PC-3 (cell line): Measurements from ENCODE around the gene HMG20A. TPM values are rescaled to one million over a fixed set of nuclear protein-coding genes. Genes with fewer than 3 reads are reported as not detected.

Experiments
- ATAC-seq: fragments of 200-7000 bp; cut with Tn5 transposase; 2 replicates; pipeline ENCODE4 v1.9.1; 2020; ENCODE audit warnings: mild to moderate bottlenecking, moderate library complexity
- BruUV-seq: library from RNA; stranded (reverse); fragments of 400-500 nt; replicated peaks from 2 replicates; lab custom pipeline; 2021; lab: Mats Ljungman, UMichigan
- CTCF ChIA-PET: fragments of 300-600 bp; sonication (Branson Sonifier 250); formaldehyde crosslinking; loops from one replicate; lab custom pipeline; 2022; ENCODE audit warnings: antibody characterized with exemption; lab: Charles Lee
- POLR2A ChIA-PET: fragments of 300-600 bp; sonication (Branson Sonifier 250); formaldehyde crosslinking; loops from one replicate; lab custom pipeline; 2022; ENCODE audit warnings: antibody characterized with exemption; ENCODE audit not compliant: unreplicated experiment; lab: Charles Lee
- DNase-seq: peaks from one replicate; pipeline ENCODE4 v3.0.0-alpha.2; 2015
- H2AFZ ChIP-seq: fragments of 300-600 bp; sonication (generic); 2 replicates; pipeline ENCODE4 v1.6.0; 2016; ENCODE audit warnings: antibody characterized with exemption, low read length
- H3F3A ChIP-seq: fragments of 300-600 bp; sonication (generic); one replicate; pipeline ENCODE4 v1.6.0; 2017; ENCODE audit warnings: antibody characterized with exemption, low read length, control low read depth, mild to moderate bottlenecking; ENCODE audit not compliant: unreplicated experiment
- H3K27ac ChIP-seq: fragments of 300-600 bp; sonication (generic); 2 replicates; pipeline ENCODE4 v1.5.1; 2016; ENCODE audit warnings: mild to moderate bottlenecking, low read length
- H3K27me3 ChIP-seq: fragments of 300-600 bp; sonication (generic); 2 replicates; pipeline ENCODE4 v1.6.1; 2016; ENCODE audit warnings: low read length, mixed read lengths
- H3K36me3 ChIP-seq: fragments of 300-600 bp; sonication (generic); 2 replicates; pipeline ENCODE4 v1.6.1; 2016; ENCODE audit warnings: low read depth, mixed run types, low read length, mixed read lengths
- H3K4me1 ChIP-seq: fragments of 300-600 bp; sonication (generic); 2 replicates; pipeline ENCODE4 v1.5.1; 2016; ENCODE audit warnings: low read length; ENCODE audit not compliant: insufficient read depth
- H3K4me2 ChIP-seq: fragments of 300-600 bp; sonication (generic); 2 replicates; pipeline ENCODE4 v1.6.0; 2016; ENCODE audit warnings: low read length
- H3K4me3 ChIP-seq: fragments of 300-600 bp; sonication (generic); 2 replicates; pipeline ENCODE4 v1.5.1; 2016; ENCODE audit warnings: mild to moderate bottlenecking, low read length, mixed read lengths
- H3K79me2 ChIP-seq: fragments of 300-600 bp; sonication (generic); 2 replicates; pipeline ENCODE4 v1.6.1; 2017; ENCODE audit warnings: low read length, mixed read lengths
- H3K9ac ChIP-seq: fragments of 300-600 bp; sonication (generic); 2 replicates; pipeline ENCODE4 v1.6.0; 2016; ENCODE audit warnings: mild to moderate bottlenecking, low read length
- H3K9me2 ChIP-seq: fragments of 300-600 bp; sonication (generic); replicated peaks from 2 replicates; pipeline ENCODE4 v1.6.1; 2016; ENCODE audit warnings: mixed run types, low read length, mixed read lengths
- H3K9me3 ChIP-seq: fragments of 300-600 bp; sonication (generic); 2 replicates; pipeline ENCODE4 v1.6.1; 2016; ENCODE audit warnings: low read length, mixed read lengths
- H4K20me1 ChIP-seq: fragments of 300-600 bp; sonication (generic); 2 replicates; pipeline ENCODE4 v1.6.1; 2016; ENCODE audit warnings: low read length, mixed read lengths
- CTCF ChIP-seq: fragments of 300-600 bp; sonication (generic); conservative IDR thresholded peaks from 2 replicates; pipeline ENCODE4 v1.5.1; 2017; ENCODE audit warnings: antibody characterized with exemption, low read depth, mild to moderate bottlenecking, low read length
- EZH2 ChIP-seq: fragments of 300-600 bp; sonication (generic); IDR thresholded peaks from one replicate; pipeline ENCODE4 v1.6.1; 2017; ENCODE audit warnings: antibody characterized with exemption, mild to moderate bottlenecking, low read length; ENCODE audit not compliant: unreplicated experiment
- EZH2phosphoT487 ChIP-seq: fragments of 300-600 bp; sonication (generic); IDR thresholded peaks from 2 replicates; pipeline ENCODE4 v1.6.1; 2018; ENCODE audit warnings: mild to moderate bottlenecking, antibody characterized with exemption, low read length, borderline replicate concordance
- intact Hi-C: fragments of 100-400 bp; cut with micrococcal nuclease; formaldehyde crosslinking; loops from 2 replicates; pipeline ENCODE4 v1.9.0; 2023
- total RNA-seq: library from RNA; depleted of rRNA; stranded (reverse); fragments of >200 nt; gene quantifications from 2 replicates; pipeline ENCODE4 v1.2.3, GENCODE V29; 2014

HMG20A gene
- total RNA-seq, 1 experiment from 2014 or later: 17.6 TPM

GRCh38 chr15:77528290-77528967 is 107.7 kb downstream of the HMG20A start:
- Histone ChIP-seq H3K4me3 (no peak overlapping the region), H3K36me3 (no peaks in the 10 kb centered on the region), H3K27ac (no peak overlapping the region), H3K9me2 (no peaks in the 10 kb centered on the region), H3K79me2 (no peaks in the 10 kb centered on the region), H3K9ac (no peak overlapping the region), H3K4me1 (peaks cover 4% of the 10 kb centered on the region; the same call in 1 of the 2 replicates), H3K9me3 (no peaks in the 10 kb centered on the region), H2AFZ (no peak overlapping the region), H4K20me1 (no peaks in the 10 kb centered on the region), H3K4me2 (no peak overlapping the region), H3F3A (no peaks in the 10 kb centered on the region), H3K27me3 (no peaks in the 10 kb centered on the region)
- DNase-seq (no peak), ATAC-seq (no peak)
- POLR2A ChIA-PET: interaction anchor here (0.6 kb wide), 1 partner anchor 1199 kb away, joined by 14 read pairs; no protein-coding TSS in a partner anchor
- no peak for TF ChIP-seq EZH2
- TF ChIP-seq CTCF: no peak
- no peak for TF ChIP-seq EZH2phosphoT487
- CTCF ChIA-PET: no interaction called here
- BruUV-seq: no TSS peak
- intact Hi-C loops: no loop called here

- Histone ChIP-seq H2AFZ (no peak overlapping the region), H3K4me3 (no peak overlapping the region), H3K4me2 (no peak overlapping the region), H3F3A (no peaks in the 10 kb centered on the region), H3K36me3 (no peaks in the 10 kb centered on the region), H3K27me3 (no peaks in the 10 kb centered on the region), H3K27ac (no peak overlapping the region), H3K9me3 (no peaks in the 10 kb centered on the region), H3K4me1 (peaks cover 4% of the 10 kb centered on the region; the same call in 1 of the 2 replicates), H4K20me1 (no peaks in the 10 kb centered on the region), H3K9ac (no peak overlapping the region), H3K79me2 (no peaks in the 10 kb centered on the region), H3K9me2 (no peaks in the 10 kb centered on the region)
- intact Hi-C loops: no loop called here
- BruUV-seq: no TSS peak
- DNase-seq: no peak
- ATAC-seq: no peak
- ChIA-PET POLR2A (interaction anchor here (0.6 kb wide), 1 partner anchor 1199 kb away, joined by 14 read pairs; no protein-coding TSS in a partner anchor), CTCF (no interaction called here)
- TF ChIP-seq EZH2 (no peak), EZH2phosphoT487 (no peak), CTCF (no peak)
Observed at GRCh38 chr15:77528968-77529319, 108.3 kb downstream of the HMG20A start.
